VCaP (cell line): ENCODE data around the gene KLC1.

ENCODE experiments used
- H3K27ac ChIP-seq: fragments of 450-650 bp; 2 replicates; pipeline ENCODE4 v1.5.1; 2017
- CTCF ChIP-seq: fragments of 450-650 bp; conservative IDR thresholded peaks from 2 replicates; pipeline ENCODE4 v1.5.1; 2017; ENCODE audit warnings: mild to moderate bottlenecking, moderate library complexity

The KLC1 gene

GRCh38 chr14:103616635-103617300 lies 12.2 kb upstream of the KLC1 start:
- TF ChIP-seq CTCF: no peak
- H3K27ac ChIP-seq: no peak overlapping the region

- TF ChIP-seq CTCF: no peak
- no peak overlapping the region for H3K27ac ChIP-seq
Measured at GRCh38 chr14:103619057-103619456, 10.0 kb upstream of the KLC1 start.

GRCh38 chr14:103621860-103622259 lies 7.2 kb upstream of the KLC1 start:
- no peak overlapping the region for H3K27ac ChIP-seq
- no peak for TF ChIP-seq CTCF

GRCh38 chr14:103623308-103623707 lies 5.7 kb upstream of the KLC1 start:
- peak overlapping the region; percentile 91 for H3K27ac ChIP-seq
- TF ChIP-seq CTCF: no peak

GRCh38 chr14:103623883-103624482 lies 5.0 kb upstream of the KLC1 start:
- peak overlapping the region; percentile 91 for H3K27ac ChIP-seq
- no peak for TF ChIP-seq CTCF

GRCh38 chr14:103624860-103625259 lies 4.2 kb upstream of the KLC1 start:
- H3K27ac ChIP-seq: peak overlapping the region; percentile 91
- no peak for TF ChIP-seq CTCF

- no peak for TF ChIP-seq CTCF
- peak overlapping the region; percentile 91 for H3K27ac ChIP-seq
Measured at GRCh38 chr14:103625356-103626095, 3.5 kb upstream of the KLC1 start.
